Hematopoietic multipotent progenitor cell treated with erythropoietin and hydrocortisone succinate and interleukin-3 and kit ligand, for 8 days (in vitro differentiated cells): ENCODE data around the gene S100A8.
A peak's percentile ranks its signal among the peaks of the same experiment; 100 is the strongest.

Experiments
- DNase-seq: peaks from one replicate; pipeline ENCODE4 v3.0.0-alpha.2; 2015

The S100A8 gene

GRCh38 chr1:153345187-153346076 lies 45.4 kb downstream of the S100A8 start:
- DNase-seq, result no peak

- DNase-seq, result peak; percentile 42
Measured at GRCh38 chr1:153344718-153345025, 46.2 kb downstream of the S100A8 start.

GRCh38 chr1:153343811-153344717 lies 46.8 kb downstream of the S100A8 start:
- peak; percentile 98 for DNase-seq

GRCh38 chr1:153343040-153343681 lies 47.7 kb downstream of the S100A8 start:
- DNase-seq, result peak; percentile 14

- peak; percentile 60 for DNase-seq
Measured at GRCh38 chr1:153342178-153342577, 48.7 kb downstream of the S100A8 start.

- DNase-seq, result no peak
Measured at GRCh38 chr1:153341431-153341934, 49.4 kb downstream of the S100A8 start.

GRCh38 chr1:153340356-153340755 lies 50.5 kb downstream of the S100A8 start:
- DNase-seq, result no peak
